ENCODE results near the gene CTPS1. TPM values are rescaled to one million over a fixed set of nuclear protein-coding genes. Genes with fewer than 3 reads are reported as not detected.

CTPS1 gene
- total RNA-seq, 1 donor from 2014 or later: 25.6 TPM

- TF ChIP-seq CTCF (IDR thresholded peaks at IDR 0.05): no peak
- peak overlapping the region; percentile 98 for H3K27ac Mint-ChIP-seq (ENCODE audit: unreplicated experiment)
- no peak overlapping the region for H3K4me3 Mint-ChIP-seq (ENCODE audit: unreplicated experiment)
- peaks cover 2% of the 10 kb centered on the region for H3K36me3 Mint-ChIP-seq (ENCODE audit: unreplicated experiment)
- DNase-seq (ENCODE audit: extremely low spot score, unreplicated experiment): no peak
- H3K9me3 Mint-ChIP-seq (ENCODE audit: unreplicated experiment): peaks cover 10% of the 10 kb centered on the region
- H3K4me1 Mint-ChIP-seq (ENCODE audit: unreplicated experiment): peaks cover 41% of the 10 kb centered on the region
- no peaks in the 10 kb centered on the region for H3K27me3 Mint-ChIP-seq (ENCODE audit: unreplicated experiment)
Measured at GRCh38 chr1:40945491-40945973, 34.0 kb upstream of the CTPS1 start.

GRCh38 chr1:40948741-40949443, 30.6 kb upstream of the CTPS1 start:
- peaks cover 32% of the 10 kb centered on the region for H3K4me1 Mint-ChIP-seq (ENCODE audit: unreplicated experiment)
- peaks cover 10% of the 10 kb centered on the region for H3K9me3 Mint-ChIP-seq (ENCODE audit: unreplicated experiment)
- peak; percentile 89 for DNase-seq (ENCODE audit: extremely low spot score, unreplicated experiment)
- no peaks in the 10 kb centered on the region for H3K27me3 Mint-ChIP-seq (ENCODE audit: unreplicated experiment)
- peak; percentile 79 for TF ChIP-seq CTCF (IDR thresholded peaks at IDR 0.05)
- H3K36me3 Mint-ChIP-seq (ENCODE audit: unreplicated experiment): peaks cover 2% of the 10 kb centered on the region
- peak overlapping the region; percentile 1 for H3K4me3 Mint-ChIP-seq (ENCODE audit: unreplicated experiment)
- H3K27ac Mint-ChIP-seq (ENCODE audit: unreplicated experiment): peak overlapping the region; percentile 84

- H3K27ac Mint-ChIP-seq (ENCODE audit: unreplicated experiment): no peak overlapping the region
- H3K27me3 Mint-ChIP-seq (ENCODE audit: unreplicated experiment): no peaks in the 10 kb centered on the region
- no peak for TF ChIP-seq CTCF (IDR thresholded peaks at IDR 0.05)
- DNase-seq (ENCODE audit: extremely low spot score, unreplicated experiment): no peak
- H3K4me1 Mint-ChIP-seq (ENCODE audit: unreplicated experiment): peaks cover 25% of the 10 kb centered on the region
- H3K36me3 Mint-ChIP-seq (ENCODE audit: unreplicated experiment): peaks cover 2% of the 10 kb centered on the region
- no peak overlapping the region for H3K4me3 Mint-ChIP-seq (ENCODE audit: unreplicated experiment)
- H3K9me3 Mint-ChIP-seq (ENCODE audit: unreplicated experiment): peaks cover 10% of the 10 kb centered on the region
Measured at GRCh38 chr1:40949563-40949962, 29.9 kb upstream of the CTPS1 start.

- no peaks in the 10 kb centered on the region for H3K36me3 Mint-ChIP-seq (ENCODE audit: unreplicated experiment)
- H3K9me3 Mint-ChIP-seq (ENCODE audit: unreplicated experiment): no peaks in the 10 kb centered on the region
- TF ChIP-seq CTCF (IDR thresholded peaks at IDR 0.05): peak; percentile 97
- H3K27me3 Mint-ChIP-seq (ENCODE audit: unreplicated experiment): no peaks in the 10 kb centered on the region
- peaks cover 18% of the 10 kb centered on the region for H3K4me1 Mint-ChIP-seq (ENCODE audit: unreplicated experiment)
- no peak overlapping the region for H3K4me3 Mint-ChIP-seq (ENCODE audit: unreplicated experiment)
- H3K27ac Mint-ChIP-seq (ENCODE audit: unreplicated experiment): no peak overlapping the region
- DNase-seq (ENCODE audit: extremely low spot score, unreplicated experiment): peak; percentile 88
Measured at GRCh38 chr1:40951943-40952743, 27.4 kb upstream of the CTPS1 start.

- no peaks in the 10 kb centered on the region for H3K36me3 Mint-ChIP-seq (ENCODE audit: unreplicated experiment)
- no peaks in the 10 kb centered on the region for H3K9me3 Mint-ChIP-seq (ENCODE audit: unreplicated experiment)
- no peaks in the 10 kb centered on the region for H3K27me3 Mint-ChIP-seq (ENCODE audit: unreplicated experiment)
- no peak overlapping the region for H3K4me3 Mint-ChIP-seq (ENCODE audit: unreplicated experiment)
- peak; percentile 5 for TF ChIP-seq CTCF (IDR thresholded peaks at IDR 0.05)
- H3K4me1 Mint-ChIP-seq (ENCODE audit: unreplicated experiment): peaks cover 18% of the 10 kb centered on the region
- DNase-seq (ENCODE audit: extremely low spot score, unreplicated experiment): no peak
- no peak overlapping the region for H3K27ac Mint-ChIP-seq (ENCODE audit: unreplicated experiment)
Measured at GRCh38 chr1:40952744-40953315, 26.7 kb upstream of the CTPS1 start.

All from osteocyte (in vitro differentiated cells).